Measurements from ENCODE around the gene AADAC.

GRCh38 chr3:151770956-151771355, 43.0 kb upstream of the AADAC start:
- no peak for TF ChIP-seq CTCF (IDR thresholded peaks at IDR 0.05)
- no peak for TF ChIP-seq POLR2AphosphoS5 (IDR thresholded peaks at IDR 0.05)
